Measurements from ENCODE around the gene RTTN.

Gene RTTN

DNA sequence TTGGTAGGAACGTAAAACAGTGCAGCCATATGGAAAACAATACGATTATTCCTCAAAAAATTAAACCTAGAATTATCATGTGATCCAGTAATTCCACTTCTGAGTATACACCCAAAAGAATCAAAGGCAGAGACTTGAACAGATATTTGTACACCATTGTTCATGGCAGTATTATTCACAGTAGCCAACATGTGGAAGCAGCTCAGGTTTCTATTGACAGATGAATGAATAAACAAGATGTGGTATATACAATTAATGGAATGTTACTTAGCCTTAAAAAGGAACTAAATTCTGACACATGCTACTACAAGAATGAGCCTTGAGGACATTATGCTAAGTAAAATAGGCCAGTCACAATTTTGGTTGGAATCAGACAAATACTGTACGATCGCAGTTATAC, 14.2 kb upstream of the RTTN start:
- in situ Hi-C loops (cut with MboI; ENCODE audit: low sequenced_read_pairs): loop anchor here (25.0 kb wide), 1 partner anchor 218 kb away; no protein-coding TSS in a partner anchor

DNA sequence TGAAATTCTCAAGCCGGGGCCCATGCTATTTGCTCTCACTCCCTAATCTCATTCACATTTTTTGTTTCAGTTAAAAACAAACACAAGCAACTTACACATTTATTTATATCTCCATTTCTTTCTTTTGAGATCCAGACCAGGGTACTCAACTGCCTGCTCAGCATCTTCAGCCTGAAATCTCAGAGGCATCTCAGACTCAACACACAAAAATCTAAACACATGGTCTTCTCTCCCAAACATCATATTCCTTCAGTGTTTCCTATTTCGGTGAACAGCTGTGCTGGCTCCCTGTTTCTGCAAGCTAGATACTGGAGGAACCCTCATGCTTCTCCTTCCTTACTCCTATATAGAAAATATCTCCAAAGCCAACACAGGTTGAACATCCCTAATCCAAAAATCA, 11.3 kb upstream of the RTTN start:
- in situ Hi-C loops (cut with MboI; ENCODE audit: low sequenced_read_pairs): loop anchor here (25.0 kb wide), 1 partner anchor 221 kb away; no protein-coding TSS in a partner anchor

DNA sequence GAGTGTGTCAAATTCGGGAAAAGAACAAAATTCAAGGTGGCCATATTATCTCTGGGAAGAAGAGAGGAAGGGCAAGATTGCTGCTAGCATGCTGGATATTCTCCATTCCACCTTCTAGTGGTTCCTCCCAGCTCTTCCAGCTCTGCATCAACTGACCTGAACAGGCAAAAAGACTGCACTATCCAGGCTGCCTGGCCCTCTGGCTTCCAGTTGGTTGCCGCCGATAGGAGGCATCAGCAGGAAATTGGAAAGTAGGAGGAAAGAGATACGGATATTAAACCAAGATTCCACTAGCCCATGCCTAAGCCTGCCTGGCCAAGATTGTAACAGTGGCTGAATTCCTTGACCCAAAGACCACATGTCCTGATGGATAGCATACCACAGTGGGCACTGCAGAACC, 1.7 kb upstream of the RTTN start:
- in situ Hi-C loops (cut with MboI; ENCODE audit: low sequenced_read_pairs): loop anchor here (25.0 kb wide), 1 partner anchor 230 kb away; no protein-coding TSS in a partner anchor

DNA sequence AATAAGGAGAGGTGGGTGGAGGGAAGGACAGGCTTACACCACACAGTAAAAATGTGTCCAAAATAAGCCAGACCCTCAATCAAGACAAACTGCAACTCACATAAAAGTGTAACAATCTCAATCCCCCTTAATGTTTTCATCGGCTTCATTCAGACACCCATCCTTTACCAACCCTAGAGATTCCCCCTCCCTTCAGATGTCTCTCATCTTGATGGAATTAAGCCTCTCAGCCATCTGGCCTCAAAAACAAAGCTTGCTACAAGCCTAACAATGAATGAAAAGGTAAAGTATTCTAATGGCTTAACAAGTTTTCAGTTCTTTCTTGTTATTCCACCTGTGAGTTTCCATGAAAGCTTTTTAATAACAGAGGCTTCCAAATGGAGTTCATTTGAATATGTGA, 5.2 kb downstream of the RTTN start:
- in situ Hi-C loops (cut with MboI; ENCODE audit: low sequenced_read_pairs): loop anchor here (25.0 kb wide), 1 partner anchor 237 kb away; no protein-coding TSS in a partner anchor

DNA sequence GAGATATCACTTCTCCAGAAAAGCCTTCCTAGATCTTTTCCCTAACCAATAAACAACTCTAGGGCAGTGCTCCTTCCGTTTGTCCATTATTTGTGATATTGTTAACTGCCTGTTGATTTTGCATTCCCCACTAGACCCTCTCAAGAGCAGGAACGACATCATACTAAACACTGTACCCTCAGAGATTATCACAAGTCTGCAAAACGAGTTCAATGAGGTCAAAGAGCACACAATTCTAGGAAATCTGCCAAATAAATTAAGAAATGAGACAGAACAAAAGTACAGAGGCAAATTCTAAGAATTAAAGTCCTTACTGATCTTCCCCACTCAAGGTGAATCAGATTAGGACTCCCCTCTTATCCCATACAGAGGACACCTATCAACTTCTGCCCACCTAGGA, 7.6 kb downstream of the RTTN start:
- in situ Hi-C loops (cut with MboI; ENCODE audit: low sequenced_read_pairs): no loop called here

DNA sequence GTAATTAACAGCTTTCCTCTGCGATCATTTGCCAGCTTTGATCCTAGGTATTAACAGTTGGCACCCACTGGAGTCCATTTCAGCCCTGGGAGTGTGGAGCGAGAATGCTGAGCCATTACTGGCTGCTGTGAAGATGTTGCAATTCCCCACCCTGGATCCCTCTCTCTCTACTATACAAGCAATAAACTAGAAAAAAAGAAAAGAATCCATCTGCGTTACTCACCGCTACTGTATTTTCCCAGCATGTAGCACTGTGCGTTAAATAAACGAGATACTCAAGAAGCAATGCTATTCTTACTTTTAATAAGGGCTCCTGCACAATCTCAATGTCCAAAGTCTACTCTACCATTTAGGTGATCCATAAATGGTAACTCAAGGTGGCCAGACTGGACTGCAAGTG, 8.5 kb downstream of the RTTN start:
- in situ Hi-C loops (cut with MboI; ENCODE audit: low sequenced_read_pairs): no loop called here

DNA sequence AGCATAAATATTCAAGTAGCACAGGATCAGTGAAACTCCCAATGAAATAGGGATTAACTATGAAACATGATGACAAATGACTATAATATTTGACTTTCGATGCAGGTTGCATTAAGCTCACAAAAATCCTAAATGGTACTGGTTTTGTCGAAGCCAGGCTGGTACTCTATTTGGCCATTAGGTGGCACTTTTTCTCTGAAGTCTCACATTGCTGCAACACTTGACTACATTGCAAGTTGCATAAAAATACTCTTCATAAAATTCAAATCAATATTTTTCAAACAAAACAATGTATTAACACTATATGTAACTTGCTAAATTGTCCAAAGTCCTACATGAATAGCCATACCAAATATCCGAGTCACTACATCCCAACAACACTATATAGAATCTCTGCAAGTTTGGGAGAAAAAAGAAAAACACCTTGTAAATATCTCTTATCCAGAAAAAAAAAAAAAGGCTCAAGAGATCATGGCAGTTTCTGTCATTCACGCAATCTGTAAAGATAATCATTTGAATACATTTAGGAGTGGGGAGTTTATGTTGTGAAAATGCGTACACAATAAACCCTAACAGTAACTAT, 9.5 kb downstream of the RTTN start:
- in situ Hi-C loops (cut with MboI; ENCODE audit: low sequenced_read_pairs): no loop called here

DNA sequence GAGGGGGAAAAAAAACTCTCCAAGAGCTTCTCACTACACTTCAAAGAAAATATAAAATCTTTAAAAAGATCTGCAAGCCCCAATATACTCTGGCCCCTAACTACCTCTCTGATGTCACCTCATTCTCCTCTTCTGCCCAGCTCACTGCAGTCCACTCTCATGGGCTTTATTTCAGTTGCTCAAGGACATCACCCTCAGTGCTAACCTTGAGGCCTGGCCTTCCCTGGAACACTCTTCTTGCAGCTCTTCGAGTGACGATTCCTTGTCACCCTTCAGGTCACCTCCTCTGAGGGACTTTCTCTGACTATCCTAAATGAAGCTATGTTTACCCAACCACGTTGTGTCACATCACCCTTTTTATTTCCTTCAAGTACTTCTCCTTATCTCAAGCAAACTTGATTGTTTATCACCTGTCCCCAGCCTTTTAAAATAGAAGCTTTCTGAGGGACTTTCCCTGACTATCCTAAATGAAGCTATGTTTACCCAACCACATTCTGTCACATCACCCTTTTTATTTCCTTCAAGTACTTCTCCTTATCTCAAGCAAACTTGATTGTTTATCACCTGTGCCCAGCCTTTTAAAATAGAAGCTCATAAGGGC, 10.4 kb downstream of the RTTN start:
- in situ Hi-C loops (cut with MboI; ENCODE audit: low sequenced_read_pairs): no loop called here

DNA sequence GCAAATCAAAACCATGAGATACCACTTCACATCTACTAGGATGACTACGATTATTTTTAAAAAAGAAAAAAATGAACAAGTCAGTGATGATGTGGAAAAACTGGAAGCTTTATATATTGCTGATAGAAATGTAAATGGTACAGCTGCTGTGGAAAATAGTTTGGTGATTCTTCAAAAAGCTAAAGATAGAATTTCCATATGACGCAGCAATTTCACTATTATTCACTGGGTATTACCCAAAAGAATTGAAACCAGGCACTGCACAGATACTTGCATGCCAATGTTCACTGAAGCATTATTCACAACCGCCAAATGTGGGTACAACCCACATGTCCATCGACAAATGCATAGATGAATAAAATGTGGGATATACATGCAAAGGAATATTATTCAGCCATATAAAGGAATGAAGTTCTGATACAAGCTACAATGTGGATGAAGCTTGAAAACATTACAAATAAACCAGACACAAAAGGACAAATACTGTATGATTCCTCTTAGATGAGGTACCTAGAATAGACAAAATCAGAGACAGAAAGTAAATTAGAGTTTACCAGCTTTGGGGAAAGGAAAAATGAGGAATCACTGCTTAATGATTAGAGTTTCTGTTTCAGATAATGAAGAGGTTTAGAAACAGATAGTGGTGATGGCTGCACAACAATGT, 11.1 kb downstream of the RTTN start:
- in situ Hi-C loops (cut with MboI; ENCODE audit: low sequenced_read_pairs): no loop called here

DNA sequence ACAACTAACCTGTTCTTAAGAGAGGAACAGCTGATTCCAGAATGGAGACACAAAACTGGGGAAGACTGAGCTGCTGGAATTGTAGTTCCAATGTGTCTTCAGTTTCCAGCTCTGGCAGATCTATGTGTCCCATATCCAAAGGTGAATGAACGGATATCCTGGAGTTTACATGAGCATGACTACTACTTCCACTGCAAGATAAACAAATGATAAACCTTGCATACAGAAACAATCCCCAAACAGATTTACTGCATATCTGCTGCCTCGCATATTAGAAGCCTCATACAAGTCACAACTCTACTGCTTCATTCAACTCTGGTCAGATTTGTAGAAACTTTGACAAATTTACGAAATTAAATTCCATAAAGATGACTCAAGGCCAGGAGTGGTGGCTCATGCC, 15.0 kb downstream of the RTTN start:
- in situ Hi-C loops (cut with MboI; ENCODE audit: low sequenced_read_pairs): no loop called here

DNA sequence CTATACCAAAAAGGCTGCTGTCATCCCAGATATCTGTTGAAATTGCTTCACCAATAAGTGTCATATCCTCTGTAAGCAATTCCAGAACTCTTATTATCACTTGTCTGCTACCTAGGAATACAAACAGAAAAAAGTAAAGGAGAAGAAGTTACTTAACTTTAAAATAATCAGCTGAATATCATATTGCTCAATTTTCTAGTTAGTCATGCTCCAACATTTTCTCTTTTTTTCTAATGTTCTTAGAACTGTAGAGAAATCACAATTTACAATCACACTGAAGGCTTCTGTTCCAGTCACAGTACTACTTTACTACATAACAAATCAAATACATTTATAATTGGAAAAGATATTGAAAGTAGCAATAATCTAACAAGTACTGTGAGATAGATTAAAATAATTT, 17.4 kb downstream of the RTTN start:
- in situ Hi-C loops (cut with MboI; ENCODE audit: low sequenced_read_pairs): no loop called here

DNA sequence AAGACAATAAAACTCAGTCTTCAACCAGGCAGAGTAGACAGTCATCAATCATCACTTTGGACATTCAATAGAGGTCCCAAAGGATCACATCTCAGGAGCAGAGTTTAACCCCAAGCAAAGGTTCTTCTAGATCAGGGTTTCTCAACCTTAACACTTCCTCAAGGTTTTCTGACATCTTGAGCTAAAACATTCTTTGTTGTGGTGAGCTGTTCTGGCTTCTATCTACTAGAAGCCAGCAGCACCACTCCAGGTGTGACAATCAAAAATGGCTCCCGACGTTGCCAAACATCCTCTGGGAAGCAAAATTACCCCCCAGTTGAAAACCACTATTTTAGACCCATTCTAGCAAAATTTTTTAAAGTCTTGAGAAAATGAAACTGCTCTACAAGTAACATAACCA, 22.0 kb downstream of the RTTN start:
- in situ Hi-C loops (cut with MboI; ENCODE audit: low sequenced_read_pairs): no loop called here

DNA sequence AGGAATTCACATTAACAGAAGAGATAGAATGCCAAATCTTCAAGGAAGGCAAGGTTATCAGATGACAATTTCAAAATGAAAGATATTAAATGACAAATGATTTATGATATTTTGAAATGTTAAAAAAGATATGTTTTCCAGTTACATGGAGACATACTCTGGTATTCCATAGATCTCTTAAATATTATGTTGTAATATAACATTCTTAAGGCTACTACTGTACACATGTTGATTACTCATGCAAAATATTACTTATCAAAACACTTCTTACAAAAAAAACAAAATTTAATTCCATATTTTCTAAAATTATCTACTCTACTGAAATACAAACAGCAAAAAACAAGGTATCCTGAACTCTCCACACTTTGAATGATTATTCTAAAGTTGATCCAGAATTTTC, 22.9 kb downstream of the RTTN start:
- in situ Hi-C loops (cut with MboI; ENCODE audit: low sequenced_read_pairs): no loop called here

DNA sequence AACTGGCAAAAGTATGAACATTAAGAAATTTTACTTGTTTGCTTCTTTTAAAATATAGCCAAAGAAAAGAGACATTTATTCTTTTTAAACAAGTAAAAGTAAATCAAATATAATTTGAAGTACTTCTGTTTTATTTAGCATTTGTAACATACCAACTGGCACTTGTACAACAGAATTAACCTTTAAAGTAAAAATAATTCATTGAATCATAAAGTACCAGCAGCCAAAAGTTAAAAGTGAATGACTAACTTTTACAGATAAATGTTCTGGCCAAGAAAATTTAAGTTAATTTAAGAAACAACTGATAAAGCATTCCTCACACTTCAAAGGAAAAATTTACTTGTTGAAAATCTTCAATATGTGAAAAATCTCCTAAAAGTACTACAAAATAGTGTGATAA, 23.8 kb downstream of the RTTN start:
- in situ Hi-C loops (cut with MboI; ENCODE audit: low sequenced_read_pairs): no loop called here

DNA sequence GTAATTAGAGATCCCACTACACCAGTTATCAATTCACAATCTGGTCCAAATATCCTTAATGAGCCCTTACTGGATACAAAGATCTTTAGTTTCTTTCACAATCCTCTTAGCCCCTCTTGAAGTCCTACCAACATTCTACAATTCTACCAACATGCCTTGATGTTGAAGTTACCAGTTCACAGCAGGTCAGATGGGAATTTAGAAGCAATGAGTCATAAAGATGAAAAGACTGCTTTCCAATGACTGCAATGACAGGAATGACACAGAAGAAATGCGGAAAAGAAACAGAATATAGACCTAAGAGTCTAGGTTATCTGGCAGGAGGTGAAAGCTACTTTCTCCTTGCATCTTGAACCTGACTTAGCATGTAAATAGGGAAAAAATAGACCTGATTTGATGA, 24.5 kb downstream of the RTTN start:
- in situ Hi-C loops (cut with MboI; ENCODE audit: low sequenced_read_pairs): no loop called here

DNA sequence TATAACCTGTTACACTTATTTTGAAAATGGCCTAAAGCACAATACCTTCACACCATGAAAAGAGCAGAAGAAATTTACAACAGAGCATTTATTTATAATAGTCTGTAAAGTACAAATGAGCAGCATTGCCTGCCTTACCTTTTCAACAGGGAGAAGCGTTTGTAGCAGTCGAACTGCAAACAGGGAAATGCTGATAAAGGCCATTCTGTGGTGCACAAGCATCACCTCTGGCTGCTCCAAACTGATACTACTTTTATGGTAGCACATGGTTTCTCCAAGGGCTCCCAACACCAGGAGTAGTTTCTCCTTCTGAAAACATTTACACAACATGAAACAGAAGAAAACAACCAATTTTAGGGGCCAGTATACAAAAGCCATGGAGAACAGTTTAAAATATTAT, 28.9 kb downstream of the RTTN start:
- in situ Hi-C loops (cut with MboI; ENCODE audit: low sequenced_read_pairs): no loop called here

DNA sequence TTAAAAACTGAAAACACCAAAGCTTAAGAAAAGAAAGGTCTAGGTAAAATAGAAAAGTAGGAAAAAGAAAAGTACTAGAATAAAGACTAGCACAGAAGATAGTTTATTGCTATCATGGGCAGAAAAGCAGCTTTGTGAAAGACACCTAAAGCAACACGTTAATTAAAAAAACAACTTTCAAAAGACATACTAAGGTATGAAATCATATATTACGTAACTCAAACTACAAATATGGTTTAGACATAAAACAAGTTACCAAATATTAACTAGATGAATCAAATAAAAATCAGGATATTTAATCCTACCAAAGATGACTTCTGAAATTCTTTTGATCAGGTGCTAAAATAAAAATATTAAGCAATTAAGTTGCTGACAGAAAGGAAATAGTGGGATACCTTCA, 30.3 kb downstream of the RTTN start:
- in situ Hi-C loops (cut with MboI; ENCODE audit: low sequenced_read_pairs): no loop called here

DNA sequence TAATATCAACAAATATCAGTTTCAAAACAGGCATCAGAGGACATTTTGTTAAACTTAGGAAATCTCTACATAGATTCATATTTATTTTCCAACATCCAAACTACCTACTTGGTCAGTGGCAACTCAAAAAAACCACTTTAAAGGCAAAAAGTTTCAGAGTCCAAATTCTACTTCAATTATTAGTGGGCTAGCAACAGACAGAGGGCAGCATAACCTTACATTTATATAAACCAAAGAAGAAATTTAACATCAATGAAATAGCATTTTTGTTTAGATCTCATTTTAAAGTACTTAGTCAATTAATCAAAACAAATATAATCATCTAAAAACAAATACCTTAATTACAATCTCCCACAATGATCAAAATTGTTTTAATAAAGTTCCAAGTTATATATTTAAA, 33.3 kb downstream of the RTTN start:
- in situ Hi-C loops (cut with MboI; ENCODE audit: low sequenced_read_pairs): no loop called here

DNA sequence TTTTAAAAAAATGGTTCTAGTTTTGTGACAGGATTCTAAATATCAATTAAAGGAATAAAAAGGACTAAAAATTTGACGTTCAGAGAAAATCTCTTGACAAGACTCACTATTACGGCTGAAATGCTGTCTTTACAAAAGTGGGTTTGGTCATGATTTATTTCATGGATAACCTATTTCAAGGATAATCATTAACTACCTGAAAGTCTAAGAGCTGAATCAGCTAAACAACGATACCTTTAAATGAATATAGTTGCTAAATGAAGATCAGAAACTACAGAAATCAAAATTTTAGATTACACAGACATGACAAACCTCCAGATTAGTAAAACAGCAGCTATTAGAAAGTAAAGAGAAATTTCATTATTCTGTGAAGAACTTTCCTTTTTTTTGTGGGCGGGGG, 35.7 kb downstream of the RTTN start:
- in situ Hi-C loops (cut with MboI; ENCODE audit: low sequenced_read_pairs): no loop called here

DNA sequence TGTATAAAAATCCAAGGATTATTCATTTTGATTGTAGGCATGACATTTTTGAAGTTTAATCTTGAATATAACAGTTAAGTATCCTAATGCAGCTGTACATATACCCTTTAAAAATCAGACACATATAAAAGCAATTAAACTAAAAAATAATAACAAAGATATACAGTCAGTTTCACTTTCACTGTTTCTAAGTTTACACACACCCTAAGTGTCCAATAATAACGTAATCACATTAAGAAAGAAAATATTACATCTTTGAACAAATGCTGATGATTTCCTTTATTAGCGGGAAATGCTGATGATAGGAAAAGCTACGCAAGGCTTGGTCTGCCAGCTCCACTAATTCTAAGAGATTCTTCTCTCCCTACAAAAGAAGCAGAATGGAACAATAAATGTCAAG, 38.8 kb downstream of the RTTN start:
- in situ Hi-C loops (cut with MboI; ENCODE audit: low sequenced_read_pairs): no loop called here

DNA sequence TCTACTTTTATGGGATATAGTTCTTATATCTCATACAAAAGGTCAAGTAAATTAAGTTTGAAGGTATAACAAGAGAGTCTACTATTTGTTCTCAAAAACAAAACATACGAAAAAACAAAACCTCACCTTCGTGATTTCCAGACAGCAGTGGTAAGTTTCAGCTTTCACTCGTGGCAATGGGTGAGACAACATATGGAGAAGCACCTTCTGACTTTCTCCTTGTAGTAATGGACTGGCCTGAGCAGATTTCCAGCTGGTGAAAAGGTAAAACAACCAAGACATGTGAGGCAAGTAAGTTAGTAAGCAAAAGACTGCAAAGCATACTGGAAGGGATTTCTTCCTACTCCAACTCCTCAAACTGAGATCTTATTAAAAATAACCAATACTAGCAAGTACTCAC, 39.6 kb downstream of the RTTN start:
- in situ Hi-C loops (cut with MboI; ENCODE audit: low sequenced_read_pairs): no loop called here

DNA sequence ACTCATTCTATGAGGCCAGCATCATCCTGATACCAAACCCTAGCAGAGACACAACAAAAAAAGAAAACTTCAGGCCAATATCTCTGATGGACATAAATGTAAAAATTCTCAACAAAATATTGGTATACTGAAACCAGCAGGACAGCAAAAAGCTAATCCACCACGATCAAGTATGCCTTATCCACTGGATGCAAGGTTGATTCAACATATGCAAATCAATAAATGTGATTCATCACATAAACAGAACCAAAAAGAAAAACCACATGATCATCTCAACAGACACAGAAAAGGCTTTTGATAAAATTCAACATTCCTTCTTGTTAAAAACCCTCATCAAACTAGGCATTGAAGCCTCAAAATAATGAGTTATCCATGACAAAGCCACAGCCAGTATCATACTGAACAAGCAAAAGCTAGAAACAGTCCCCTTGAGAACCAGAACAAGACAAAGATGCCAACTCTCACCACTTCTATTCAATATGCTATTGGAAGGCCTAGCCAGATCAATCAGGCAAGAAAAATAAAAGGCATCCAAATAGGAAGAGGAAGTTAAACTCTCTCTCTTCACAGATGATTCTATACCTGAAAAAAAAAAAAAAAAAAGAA, 45.3 kb downstream of the RTTN start:
- in situ Hi-C loops (cut with MboI; ENCODE audit: low sequenced_read_pairs): no loop called here
